8988T (cell line): ENCODE data around the gene C3.
"Not testable (repeated sequence)": the region's sequence is repeated elsewhere in the genome, so short reads cannot be mapped to it uniquely, and the experiment has no call there.

ENCODE experiments used
- DNase-seq: peaks from one replicate; pipeline ENCODE4 v3.0.0; 2011

Gene C3

GRCh38 chr19:6686628-6686975 lies 33.8 kb downstream of the C3 start:
- no peak for DNase-seq

GRCh38 chr19:6685962-6686627 lies 34.4 kb downstream of the C3 start:
- no peak for DNase-seq

- DNase-seq, result no peak
Measured at GRCh38 chr19:6685482-6685881, 35.0 kb downstream of the C3 start.

GRCh38 chr19:6683971-6684370 lies 36.5 kb downstream of the C3 start:
- DNase-seq, result no peak

- no peak for DNase-seq
Measured at GRCh38 chr19:6682607-6683128, 37.8 kb downstream of the C3 start.

- DNase-seq, result no peak
Measured at GRCh38 chr19:6680141-6680540, 40.3 kb downstream of the C3 start.

GRCh38 chr19:6679139-6679538 lies 41.3 kb downstream of the C3 start:
- DNase-seq, result no peak

GRCh38 chr19:6678690-6679109 lies 41.8 kb downstream of the C3 start:
- DNase-seq, result no peak

GRCh38 chr19:6677883-6678689 lies 42.4 kb downstream of the C3 start:
- no peak for DNase-seq

GRCh38 chr19:6677495-6677882 lies 43.0 kb downstream of the C3 start:
- no peak for DNase-seq

GRCh38 chr19:6676288-6676687 lies 44.2 kb downstream of the C3 start:
- no peak for DNase-seq

- DNase-seq, result peak; percentile 53
Measured at GRCh38 chr19:6674868-6675305, 45.6 kb downstream of the C3 start.

- not testable (repeated sequence) for DNase-seq
Measured at GRCh38 chr19:6674408-6674807, 46.0 kb downstream of the C3 start.

- no peak for DNase-seq
Measured at GRCh38 chr19:6672693-6673290, 47.7 kb downstream of the C3 start.

- no peak for DNase-seq
Measured at GRCh38 chr19:6671960-6672359, 48.5 kb downstream of the C3 start.

GRCh38 chr19:6668691-6669090 lies 51.8 kb downstream of the C3 start:
- no peak for DNase-seq

GRCh38 chr19:6667114-6667627 lies 53.3 kb downstream of the C3 start:
- DNase-seq, result no peak

- no peak for DNase-seq
Measured at GRCh38 chr19:6664916-6665315, 55.5 kb downstream of the C3 start.

GRCh38 chr19:6663236-6664201 lies 56.9 kb downstream of the C3 start:
- DNase-seq, result no peak

GRCh38 chr19:6662702-6663101 lies 57.7 kb downstream of the C3 start:
- no peak for DNase-seq

GRCh38 chr19:6661509-6662244 lies 58.8 kb downstream of the C3 start:
- not testable (repeated sequence) for DNase-seq

- no peak for DNase-seq
Measured at GRCh38 chr19:6660930-6661329, 59.5 kb downstream of the C3 start.
